ENCODE measurements around the gene TDRD3.

- TF ChIP-seq CTCF (IDR thresholded peaks at IDR 0.05): no peak
- TF ChIP-seq EZH2 (IDR thresholded peaks at IDR 0.05; ENCODE audit: borderline replicate concordance, insufficient read depth, low read depth, low read length, poor library complexity, severe bottlenecking): no peak
Observed at GRCh38 chr13:60392131-60392530, 4.9 kb upstream of the TDRD3 start.

Measured in B cell (primary cell).